GM18873 (cell line): Measurements from ENCODE around the gene WAPL.
A peak's percentile ranks its signal among the peaks of the same experiment; 100 is the strongest.
"Not testable (repeated sequence)": the region's sequence is repeated elsewhere in the genome, so short reads cannot be mapped to it uniquely, and the experiment has no call there.

Experiments used
- ATAC-seq: cut with Tn5 transposase; IDR thresholded peaks from one replicate; pipeline ENCODE4 v1.9.1; 2021; ENCODE audit warnings: mild to moderate bottlenecking, moderate library complexity, moderate number of reproducible peaks; ENCODE audit not compliant: unreplicated experiment, low FRiP score

The WAPL gene

DNA sequence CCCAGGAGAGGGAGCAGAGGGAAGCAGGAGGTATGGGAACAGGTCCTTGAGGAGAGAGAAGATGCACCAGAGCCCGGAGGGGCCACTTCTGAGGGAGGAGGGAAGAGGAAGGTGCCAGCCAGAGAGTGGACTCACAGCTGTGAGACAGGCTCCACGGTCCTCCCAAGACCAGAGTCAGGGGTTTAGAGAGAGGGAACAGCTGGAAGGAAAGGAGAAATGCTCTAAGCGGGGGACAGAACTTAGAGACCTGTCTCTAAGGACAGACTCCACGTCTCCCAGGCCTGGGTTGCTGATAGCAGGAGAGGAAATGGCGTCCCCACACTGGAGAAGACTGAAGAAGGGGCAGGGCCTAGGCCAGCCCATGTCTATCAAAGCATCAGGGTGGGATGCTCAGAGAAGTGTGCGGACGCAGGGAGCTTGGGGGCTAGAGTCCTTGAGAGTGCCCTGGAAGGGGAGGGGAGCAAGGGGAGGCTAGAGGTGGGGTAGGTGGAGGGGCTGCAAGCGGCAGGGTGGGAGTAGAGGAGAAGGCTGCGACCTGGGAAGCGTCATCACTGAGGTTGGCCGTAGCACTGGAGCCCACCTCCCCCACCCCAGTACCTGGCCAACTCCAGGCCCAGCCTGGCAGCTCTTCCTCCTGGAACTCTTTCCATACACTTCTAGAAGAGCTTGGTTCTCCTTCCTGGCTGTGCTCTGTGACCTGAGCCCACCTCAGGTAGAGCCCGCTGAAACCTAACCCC is 129.4 kb downstream of the WAPL start:
- ATAC-seq = peak; percentile 21

DNA sequence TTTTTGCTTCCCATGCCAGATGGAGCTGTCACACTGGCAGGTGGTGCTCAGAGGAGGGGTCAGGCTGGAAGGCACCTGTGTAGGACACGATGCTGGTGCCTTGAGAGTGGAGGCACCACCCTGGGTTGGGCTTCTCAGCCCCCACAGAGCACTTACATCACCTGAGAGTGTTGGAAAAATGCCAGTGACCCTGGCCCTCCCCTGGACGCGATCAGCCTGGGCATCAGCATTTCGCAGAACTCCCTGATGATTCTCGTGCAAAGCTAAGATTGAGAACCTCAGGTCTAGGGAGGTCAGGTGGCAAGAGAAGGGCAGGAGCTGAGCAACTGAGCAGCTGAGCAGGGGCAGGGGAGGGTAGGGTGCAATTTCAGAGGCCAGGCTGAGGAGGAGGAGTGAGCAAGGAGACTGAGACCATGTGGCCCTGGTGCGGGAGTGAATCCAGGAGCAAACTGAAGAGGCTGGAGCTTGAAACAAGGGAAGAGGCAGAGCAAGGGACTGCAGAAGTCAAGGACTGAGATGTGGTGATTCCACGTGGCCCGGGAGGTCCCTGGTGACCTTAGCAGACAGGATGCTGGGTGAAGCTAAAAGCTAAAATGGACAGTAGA is 130.3 kb downstream of the WAPL start:
- ATAC-seq = no peak

DNA sequence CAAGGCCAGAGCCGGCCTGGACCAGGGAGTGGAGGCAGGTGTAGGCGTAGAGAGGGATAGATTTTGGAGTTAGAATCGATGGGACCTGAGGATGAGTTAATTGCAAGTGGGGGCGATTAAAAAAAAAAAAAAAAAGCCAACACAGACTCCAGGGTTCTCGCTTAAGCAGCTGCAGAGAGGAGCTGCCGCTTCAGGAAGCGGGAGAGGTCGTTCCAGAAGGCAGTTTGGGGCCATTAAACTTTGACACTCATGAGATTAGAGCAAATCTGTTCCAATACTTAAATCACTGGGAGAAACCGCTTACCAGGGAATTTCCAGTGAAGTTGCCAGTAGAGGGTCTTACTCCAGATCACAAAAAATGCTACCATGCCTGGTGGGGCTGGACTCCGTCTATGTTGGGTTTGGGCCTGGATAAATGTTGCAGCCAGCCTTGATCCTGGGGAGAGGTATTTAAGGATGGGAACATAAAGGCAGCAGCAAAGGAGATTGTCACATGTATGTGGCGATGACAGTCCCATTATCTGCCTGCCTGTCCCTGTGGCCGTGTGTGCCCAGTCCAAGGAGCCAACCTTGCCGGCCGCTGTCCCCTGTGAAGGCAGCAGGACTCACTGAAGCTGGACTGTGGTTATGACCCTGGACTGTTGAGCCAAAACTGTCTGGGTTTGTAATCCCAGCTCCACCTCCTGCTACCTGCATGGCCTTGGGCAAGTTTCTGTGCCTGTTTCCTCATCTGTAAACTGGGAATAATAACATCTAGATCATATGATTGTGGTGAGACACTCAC is 131.1 kb downstream of the WAPL start:
- no peak for ATAC-seq

DNA sequence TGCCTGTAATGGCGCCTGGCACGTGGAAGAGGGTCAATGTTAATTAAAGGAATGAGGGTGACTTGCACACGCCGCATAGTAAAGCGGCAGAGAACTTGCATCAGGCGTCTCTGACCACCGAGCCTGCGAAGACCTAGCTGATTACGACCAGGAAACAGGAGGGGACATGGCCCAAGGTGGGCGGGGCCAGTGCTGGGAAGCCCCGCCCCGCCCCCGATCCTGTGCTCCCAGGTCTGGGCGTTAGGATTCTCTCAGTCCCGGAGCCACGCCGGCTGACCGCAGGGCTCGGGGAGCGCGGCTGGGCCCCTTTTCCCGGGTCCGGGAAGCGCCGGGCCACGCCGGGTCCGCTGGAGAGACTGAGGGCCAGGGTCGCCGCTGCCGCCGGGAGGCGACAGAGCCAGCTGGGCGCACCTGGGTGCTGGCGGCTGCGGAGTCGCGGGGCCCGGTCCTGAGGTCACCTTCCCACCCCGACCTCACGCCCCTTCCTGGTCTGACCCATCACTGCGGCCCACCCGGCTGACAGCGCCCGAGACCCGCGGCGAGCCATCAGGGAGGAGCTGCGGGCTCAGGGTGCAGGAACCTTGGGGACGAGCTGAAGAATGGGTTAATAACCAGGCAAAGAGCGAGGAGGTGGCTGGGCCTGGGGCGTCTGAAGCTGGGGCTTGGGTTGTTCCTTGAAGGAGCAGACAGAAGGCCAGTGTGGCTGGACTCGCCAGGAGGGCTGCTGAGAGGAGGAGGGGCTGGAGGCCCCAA is 132.0 kb downstream of the WAPL start:
- peak; percentile 57 for ATAC-seq

DNA sequence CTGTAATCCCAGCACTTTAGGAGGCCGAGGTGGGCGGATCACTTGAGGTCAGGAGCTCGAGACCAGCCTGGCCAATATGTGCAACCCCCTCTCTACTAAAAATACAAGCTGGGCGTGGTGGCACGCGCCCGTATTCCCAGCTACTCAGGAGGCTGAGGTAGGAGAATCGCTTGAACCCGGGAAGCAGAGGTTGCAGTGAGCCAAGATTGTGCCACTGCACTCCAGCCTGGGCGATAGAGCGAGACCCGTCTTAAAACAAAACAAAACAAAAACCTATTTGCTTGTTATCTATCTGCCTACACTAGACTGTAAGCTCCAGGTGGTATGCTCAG is 132.5 kb downstream of the WAPL start:
- not testable (repeated sequence) for ATAC-seq

DNA sequence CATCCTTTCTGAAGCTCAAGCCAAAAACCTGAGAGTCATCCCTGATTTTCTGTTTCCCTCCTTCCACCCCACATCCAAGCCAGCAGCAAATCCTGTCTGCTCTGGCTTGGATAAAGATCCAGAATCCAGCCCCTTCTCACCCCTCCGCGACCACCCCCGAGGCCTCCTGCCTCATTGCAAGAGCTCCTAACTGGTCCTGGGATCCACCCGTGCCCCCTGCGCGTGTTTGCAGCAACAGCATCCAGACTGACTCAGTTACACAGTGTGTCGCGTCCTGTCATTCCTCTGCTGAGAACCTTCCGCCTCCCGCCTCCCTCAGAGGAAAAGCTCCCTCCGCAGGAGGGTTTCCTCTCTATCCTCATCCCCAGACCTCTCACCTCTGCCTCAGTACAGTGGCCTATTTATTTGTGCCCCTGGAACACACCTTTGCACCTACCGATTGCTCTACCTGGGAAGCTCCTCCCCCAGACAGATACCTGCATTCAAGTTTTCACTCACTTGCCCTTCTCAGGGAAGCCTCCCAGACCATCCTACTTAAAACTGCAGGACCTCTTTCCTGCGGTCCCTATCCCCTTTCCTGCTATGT is 133.4 kb downstream of the WAPL start:
- ATAC-seq = no peak

DNA sequence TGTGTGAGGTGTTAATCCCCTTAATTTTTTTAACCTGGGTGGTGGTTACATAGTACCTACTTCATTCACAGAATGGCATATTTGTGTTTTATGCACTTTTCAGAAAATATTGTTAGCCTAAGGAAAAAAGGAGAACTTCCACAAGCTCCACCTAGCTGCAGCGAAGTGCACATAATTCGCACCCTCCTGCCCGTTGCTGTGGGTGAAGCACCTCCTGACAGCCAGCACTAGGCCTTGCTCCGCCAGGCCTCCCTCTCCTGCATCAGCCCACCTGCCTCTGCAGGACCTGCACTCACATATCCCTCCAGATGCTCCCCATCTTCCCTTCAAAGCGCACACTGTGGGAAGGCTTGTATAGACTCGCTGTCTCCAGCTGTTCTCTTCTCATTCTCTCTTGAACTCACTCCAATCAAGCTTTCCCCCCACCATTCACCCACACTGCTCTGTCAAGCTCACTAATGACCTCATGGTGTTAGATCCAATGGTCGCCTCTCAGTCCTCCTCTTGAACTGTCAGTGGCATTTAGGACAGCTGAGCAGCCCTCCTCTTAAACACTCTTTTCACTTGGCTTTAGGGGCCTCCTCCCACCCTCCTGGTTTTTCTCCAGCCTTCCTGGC is 134.3 kb downstream of the WAPL start:
- no peak for ATAC-seq

DNA sequence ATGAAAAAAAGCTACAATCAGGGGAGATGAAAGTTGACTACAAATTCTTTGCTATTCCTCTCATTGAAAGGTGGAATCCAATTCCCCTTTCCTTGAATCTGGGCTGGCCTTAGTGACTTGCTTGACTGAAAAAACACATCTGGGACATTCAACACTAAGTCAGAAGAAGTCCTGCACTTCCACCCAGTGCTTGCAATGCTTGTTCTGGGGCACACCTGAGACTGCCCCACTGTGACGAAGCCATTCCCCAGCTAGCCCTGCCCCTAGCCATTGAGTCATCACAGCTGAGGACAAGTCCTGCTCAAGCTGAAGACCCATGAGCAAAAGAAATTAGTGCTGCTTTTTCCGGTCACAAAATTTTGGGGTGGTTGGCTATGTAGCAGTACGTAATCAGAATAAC is 135.8 kb downstream of the WAPL start:
- no peak for ATAC-seq
